MCF 10A (cell line): ENCODE data around the gene TTLL5. TPM values are rescaled to one million over a fixed set of nuclear protein-coding genes. Genes with fewer than 3 reads are reported as not detected.

Source experiments
- BruUV-seq: library from RNA; stranded (reverse); fragments of 400-500 nt; replicated peaks from 2 replicates; lab custom pipeline; 2021; lab: Mats Ljungman, UMichigan
- CTCF ChIA-PET: fragments of 300-600 bp; sonication (Branson Sonifier 250); formaldehyde crosslinking; extraction: SDS; loops from one replicate; lab custom pipeline; 2021; ENCODE audit warnings: antibody characterized with exemption, inconsistent platforms; lab: Yijun Ruan, JAX
- POLR2A ChIA-PET: fragments of 300-600, 350-650 bp; sonication (Branson Sonifier 250); formaldehyde crosslinking; extraction: SDS; loops from one replicate; lab custom pipeline; 2020; ENCODE audit warnings: antibody characterized with exemption, inconsistent platforms; lab: Yijun Ruan, JAX
- DNase-seq: peaks from one replicate; pipeline ENCODE4 v3.0.0-alpha.2; 2018; ENCODE audit not compliant: unreplicated experiment
- H3K27ac Mint-ChIP-seq: one replicate; pipeline ENCODE4 v1.8.0; 2022; ENCODE audit warnings: mild to moderate bottlenecking, low read depth, mixed read lengths; ENCODE audit not compliant: unreplicated experiment
- H3K27me3 Mint-ChIP-seq: one replicate; pipeline ENCODE4 v1.8.0; 2022; ENCODE audit warnings: mixed read lengths; ENCODE audit not compliant: insufficient read depth, unreplicated experiment
- H3K36me3 Mint-ChIP-seq: one replicate; pipeline ENCODE4 v1.8.0; 2022; ENCODE audit warnings: mild to moderate bottlenecking, moderate library complexity, mixed read lengths; ENCODE audit not compliant: insufficient read depth, unreplicated experiment
- H3K4me1 Mint-ChIP-seq: one replicate; pipeline ENCODE4 v1.8.0; 2022; ENCODE audit warnings: mixed read lengths; ENCODE audit not compliant: insufficient read depth, unreplicated experiment
- H3K4me3 Mint-ChIP-seq: one replicate; pipeline ENCODE4 v1.8.0; 2022; ENCODE audit warnings: mild to moderate bottlenecking, moderate library complexity, mixed read lengths; ENCODE audit not compliant: unreplicated experiment
- H3K9me3 Mint-ChIP-seq: one replicate; pipeline ENCODE4 v1.8.0; 2022; ENCODE audit warnings: mixed read lengths; ENCODE audit not compliant: unreplicated experiment
- intact Hi-C: fragments of 100-400 bp; cut with micrococcal nuclease; formaldehyde crosslinking; loops from 2 replicates; pipeline ENCODE4 v1.14.1; 2022
- total RNA-seq: library from RNA; stranded (reverse); gene quantifications from 2 replicates; pipeline ENCODE4 v1.2.3, GENCODE V29; 2022
- TF ChIP-seq, protein P1 (sequence below): fragments of 200-600 bp; IDR thresholded peaks from one replicate; pipeline ENCODE4 v1.8.0; 2022; ENCODE audit warnings: antibody characterized with exemption, mild to moderate bottlenecking; ENCODE audit not compliant: unreplicated experiment

Gene TTLL5
- total RNA-seq, 1 experiment from 2014 or later, result 31.7 TPM

DNA sequence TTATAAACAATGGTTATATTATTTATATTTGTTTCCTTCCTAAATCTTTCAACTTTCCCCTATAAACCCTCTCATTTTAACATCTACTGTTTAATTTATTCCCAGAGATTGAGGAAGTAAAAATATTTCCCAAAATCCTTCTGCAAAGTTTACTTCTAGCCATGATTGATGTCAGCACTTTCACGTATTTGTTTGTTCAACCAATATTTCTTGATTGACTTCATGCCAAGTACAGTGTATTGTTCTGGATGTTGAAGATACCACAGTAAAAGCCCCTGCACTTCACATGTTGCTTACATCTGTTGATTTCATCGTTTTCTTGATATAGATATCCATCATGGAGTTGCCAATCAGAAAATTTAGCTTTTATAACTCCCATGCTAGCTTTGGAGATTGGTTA, 81.8 kb downstream of the TTLL5 start:
- intact Hi-C loops, result no loop called here
- TF ChIP-seq, protein P1, sequence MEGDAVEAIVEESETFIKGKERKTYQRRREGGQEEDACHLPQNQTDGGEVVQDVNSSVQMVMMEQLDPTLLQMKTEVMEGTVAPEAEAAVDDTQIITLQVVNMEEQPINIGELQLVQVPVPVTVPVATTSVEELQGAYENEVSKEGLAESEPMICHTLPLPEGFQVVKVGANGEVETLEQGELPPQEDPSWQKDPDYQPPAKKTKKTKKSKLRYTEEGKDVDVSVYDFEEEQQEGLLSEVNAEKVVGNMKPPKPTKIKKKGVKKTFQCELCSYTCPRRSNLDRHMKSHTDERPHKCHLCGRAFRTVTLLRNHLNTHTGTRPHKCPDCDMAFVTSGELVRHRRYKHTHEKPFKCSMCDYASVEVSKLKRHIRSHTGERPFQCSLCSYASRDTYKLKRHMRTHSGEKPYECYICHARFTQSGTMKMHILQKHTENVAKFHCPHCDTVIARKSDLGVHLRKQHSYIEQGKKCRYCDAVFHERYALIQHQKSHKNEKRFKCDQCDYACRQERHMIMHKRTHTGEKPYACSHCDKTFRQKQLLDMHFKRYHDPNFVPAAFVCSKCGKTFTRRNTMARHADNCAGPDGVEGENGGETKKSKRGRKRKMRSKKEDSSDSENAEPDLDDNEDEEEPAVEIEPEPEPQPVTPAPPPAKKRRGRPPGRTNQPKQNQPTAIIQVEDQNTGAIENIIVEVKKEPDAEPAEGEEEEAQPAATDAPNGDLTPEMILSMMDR, result no peak
- CTCF ChIA-PET, result no interaction called here
- H3K27me3 Mint-ChIP-seq, result no peaks in the 10 kb centered on the region
- peaks cover 3% of the 10 kb centered on the region for H3K4me1 Mint-ChIP-seq
- no peak overlapping the region for H3K4me3 Mint-ChIP-seq
- no TSS peak for BruUV-seq
- DNase-seq, result no peak
- H3K27ac Mint-ChIP-seq, result no peak overlapping the region
- peaks cover 25% of the 10 kb centered on the region for H3K36me3 Mint-ChIP-seq
- POLR2A ChIA-PET, result no interaction called here
- peaks cover 7% of the 10 kb centered on the region for H3K9me3 Mint-ChIP-seq

DNA sequence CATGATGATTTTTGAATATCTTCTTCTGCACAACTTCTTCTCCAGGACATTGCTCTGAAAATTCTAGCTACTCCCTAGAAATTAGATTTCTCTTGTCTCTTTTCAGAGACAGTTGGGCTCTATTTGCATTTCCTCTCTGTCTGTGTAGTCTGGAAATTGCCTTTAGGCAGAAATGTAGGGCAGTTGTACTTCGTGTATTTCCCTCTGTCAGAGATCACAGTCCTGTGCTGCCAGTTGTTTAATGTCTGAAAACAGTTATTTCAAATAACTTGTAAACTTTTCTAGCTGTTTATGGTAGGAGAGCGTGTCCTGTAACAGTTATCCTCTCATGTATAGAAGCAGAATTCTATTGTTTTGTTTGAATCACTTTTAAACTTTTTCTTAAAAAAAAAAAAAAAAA, 86.9 kb downstream of the TTLL5 start:
- intact Hi-C loops, result no loop called here
- Mint-ChIP-seq H3K9me3 (peaks cover 7% of the 10 kb centered on the region), H3K4me3 (no peak overlapping the region), H3K4me1 (no peaks in the 10 kb centered on the region), H3K36me3 (peaks cover 36% of the 10 kb centered on the region), H3K27me3 (no peaks in the 10 kb centered on the region), H3K27ac (no peak overlapping the region)
- POLR2A ChIA-PET, result no interaction called here
- BruUV-seq, result no TSS peak
- TF ChIP-seq, protein P1, result no peak
- CTCF ChIA-PET, result interaction anchor here (0.6 to 1.5 kb wide), 7 partner anchors 10 to 246 kb away, joined by 3 to 6 read pairs (median 4); no protein-coding TSS in a partner anchor
- no peak for DNase-seq

DNA sequence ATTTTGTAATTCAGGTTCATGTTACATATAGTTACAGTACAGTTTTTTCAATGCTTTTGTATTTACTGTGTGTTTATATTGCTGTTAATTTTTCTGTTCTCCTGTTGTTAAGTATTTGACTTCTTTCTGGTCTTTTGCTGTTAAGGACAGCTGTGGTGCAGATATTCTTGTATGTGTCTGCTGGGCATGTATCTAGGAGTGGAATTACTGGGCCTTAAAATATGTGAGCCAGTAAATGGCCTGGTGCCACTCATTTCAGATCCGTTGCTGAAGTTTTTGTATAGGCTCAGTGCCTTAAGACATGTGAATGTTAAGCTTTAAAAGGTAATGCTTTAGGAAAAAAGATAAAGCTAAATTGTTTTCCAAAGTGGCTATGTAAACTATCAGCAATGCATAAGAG, 87.3 kb downstream of the TTLL5 start:
- intact Hi-C loops, result no loop called here
- TF ChIP-seq, protein P1, result no peak
- no TSS peak for BruUV-seq
- H3K9me3 Mint-ChIP-seq, result peaks cover 7% of the 10 kb centered on the region
- H3K36me3 Mint-ChIP-seq, result peaks cover 36% of the 10 kb centered on the region
- POLR2A ChIA-PET, result no interaction called here
- no peaks in the 10 kb centered on the region for H3K27me3 Mint-ChIP-seq
- CTCF ChIA-PET, result interaction anchor here (0.6 to 1.5 kb wide), 4 partner anchors 158 to 246 kb away, joined by 3 to 5 read pairs (median 3); no protein-coding TSS in a partner anchor
- no peaks in the 10 kb centered on the region for H3K4me1 Mint-ChIP-seq
- DNase-seq, result no peak
- no peak overlapping the region for H3K4me3 Mint-ChIP-seq
- no peak overlapping the region for H3K27ac Mint-ChIP-seq

DNA sequence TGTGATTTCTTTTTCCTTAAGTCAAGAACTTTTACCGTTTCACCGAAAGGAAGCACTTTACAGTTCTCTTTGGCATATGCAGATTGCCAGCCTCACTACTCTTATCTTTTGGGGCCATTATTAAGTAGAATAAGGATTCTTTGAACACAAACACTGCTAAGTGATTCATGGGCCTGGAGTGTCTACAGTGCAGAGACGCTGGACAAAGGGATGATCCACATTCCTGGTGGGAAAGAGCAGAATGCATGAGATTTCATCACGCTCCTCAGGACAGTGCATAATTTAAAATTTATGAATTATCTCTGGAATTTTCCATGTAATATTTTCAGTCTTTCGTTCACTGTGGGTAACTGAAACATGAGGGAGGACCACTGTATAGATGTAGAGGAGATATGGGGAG, 90.2 kb downstream of the TTLL5 start:
- H3K4me3 Mint-ChIP-seq, result no peak overlapping the region
- intact Hi-C loops, result no loop called here

More for the DNA sequence above, 90.2 kb downstream of the TTLL5 start:
- ChIA-PET POLR2A (no interaction called here), CTCF (no interaction called here)
- TF ChIP-seq, protein P1, result no peak
- DNase-seq, result no peak
- H3K27ac Mint-ChIP-seq, result no peak overlapping the region
- peaks cover 24% of the 10 kb centered on the region for H3K36me3 Mint-ChIP-seq
- no TSS peak for BruUV-seq
- no peaks in the 10 kb centered on the region for H3K4me1 Mint-ChIP-seq
- peaks cover 7% of the 10 kb centered on the region for H3K9me3 Mint-ChIP-seq
- H3K27me3 Mint-ChIP-seq, result no peaks in the 10 kb centered on the region
